ENCODE results near the gene LCE3A.
"Not testable (repeated sequence)": the region's sequence is repeated elsewhere in the genome, so short reads cannot be mapped to it uniquely, and the experiment has no call there.

LCE3A gene, protein sequence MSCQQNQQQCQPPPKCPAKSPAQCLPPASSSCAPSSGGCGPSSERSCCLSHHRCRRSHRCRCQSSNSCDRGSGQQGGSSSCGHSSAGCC

DNA sequence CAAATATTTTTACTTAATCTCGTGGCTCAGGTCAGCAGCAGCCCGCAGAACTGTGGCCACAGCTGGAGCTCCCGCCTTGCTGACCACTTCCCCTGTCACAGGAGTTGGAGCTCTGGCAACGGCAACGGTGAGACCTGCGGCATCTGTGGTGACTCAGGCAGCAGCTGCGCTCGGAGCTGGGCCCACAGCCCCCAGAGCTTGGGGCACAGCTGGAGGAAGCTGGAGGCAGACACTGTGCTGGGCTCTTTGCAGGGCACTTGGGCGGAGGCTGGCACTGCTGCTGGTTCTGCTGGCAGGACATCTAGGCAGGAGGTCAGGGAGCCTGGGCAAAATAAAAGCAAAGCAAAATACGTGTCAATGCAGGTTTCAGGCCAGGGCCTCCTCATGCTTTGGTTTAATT, at the start of gene LCE3A:
Gene LCE3A, minus strand, starts transcription at position 301 of the 400 bp plus-strand sequence. Its CDS starts 0 bp downstream, at position 301.
- no peak for DNase-seq

DNA sequence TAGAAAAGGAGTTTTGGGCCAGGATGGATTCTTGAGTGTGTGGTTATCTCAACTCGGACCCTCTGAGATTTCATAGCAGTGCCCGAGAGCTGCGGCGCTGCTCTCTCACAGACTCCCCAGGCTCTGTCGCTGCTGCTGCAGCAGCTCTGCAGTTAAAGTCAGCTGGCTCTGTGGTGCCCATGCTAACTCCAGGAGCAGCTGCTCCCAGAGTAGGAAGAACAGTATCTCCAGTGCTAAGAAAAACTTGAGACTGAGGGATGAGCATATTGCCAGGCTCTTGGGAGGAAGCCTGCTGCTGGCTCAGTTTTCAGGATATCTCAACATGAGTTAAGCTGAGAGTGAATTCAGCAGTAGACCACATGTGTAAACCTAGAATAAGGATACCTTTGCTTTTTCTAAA, 44.7 kb upstream of the LCE3A start:
- no peak for DNase-seq

DNA sequence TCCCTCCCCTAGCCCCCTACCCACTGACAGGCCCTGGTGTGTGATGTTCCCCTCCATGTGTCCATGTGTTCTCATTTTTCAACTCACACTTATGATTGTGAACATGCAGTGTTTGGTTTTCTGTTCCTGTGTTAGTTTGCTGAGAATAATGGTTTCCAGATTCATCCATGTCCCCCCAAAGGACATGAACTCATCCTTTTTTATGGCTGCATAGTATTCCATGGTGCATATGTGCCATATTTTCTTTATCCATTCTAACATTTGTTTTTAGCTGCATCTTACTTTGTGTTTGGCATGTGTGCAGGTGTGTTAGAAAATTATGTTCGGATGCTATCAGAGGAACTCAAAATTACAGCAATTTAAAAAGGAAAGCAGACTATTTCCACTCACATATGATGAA, 43.3 kb upstream of the LCE3A start:
- not testable (repeated sequence) for DNase-seq

DNA sequence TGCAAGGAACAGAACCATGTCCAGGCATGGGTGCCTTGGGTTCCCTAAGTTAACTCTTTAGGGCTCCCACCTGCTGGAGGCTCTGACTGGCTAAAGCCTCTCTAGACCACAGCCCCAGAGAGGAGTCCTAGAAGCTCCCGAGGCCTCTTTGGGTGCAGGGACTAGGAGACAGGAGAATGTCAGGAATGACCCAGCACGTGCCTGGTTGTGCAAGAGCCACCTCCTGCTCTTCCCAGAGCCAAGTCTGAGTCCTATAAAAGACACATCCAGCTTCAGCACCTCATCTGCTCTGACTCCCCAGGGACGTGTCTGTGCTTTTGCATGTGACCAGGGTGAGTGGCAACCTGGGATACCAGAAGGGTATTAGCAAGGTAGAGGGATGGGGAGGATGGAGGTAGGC, 40.2 kb upstream of the LCE3A start, which contains the start of gene LCE2D:
Gene LCE2D, plus strand, starts transcription at position 283 of the 400 bp plus-strand sequence. CDS start 726 bp downstream, outside the sequence.
- DNase-seq = no peak

DNA sequence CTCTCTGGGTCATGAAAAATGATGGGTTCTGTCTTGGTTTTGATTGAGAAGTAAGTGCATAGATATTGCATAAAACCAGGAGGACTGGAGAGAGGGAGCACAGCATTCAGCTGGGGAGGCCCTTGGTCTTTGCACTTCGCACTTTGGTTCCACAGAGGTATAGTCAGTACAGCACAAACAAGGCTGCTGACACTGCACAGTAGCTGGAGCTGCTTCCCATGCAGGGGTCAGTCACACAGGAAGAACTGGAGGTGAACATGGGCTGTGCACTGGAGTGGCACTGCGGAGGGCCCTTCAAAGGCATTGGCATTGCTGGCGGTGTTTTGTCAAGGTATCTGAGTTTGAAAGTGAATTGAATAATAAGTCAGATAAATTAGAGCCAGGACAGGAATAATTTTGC, 35.7 kb upstream of the LCE3A start:
- no peak for DNase-seq

DNA sequence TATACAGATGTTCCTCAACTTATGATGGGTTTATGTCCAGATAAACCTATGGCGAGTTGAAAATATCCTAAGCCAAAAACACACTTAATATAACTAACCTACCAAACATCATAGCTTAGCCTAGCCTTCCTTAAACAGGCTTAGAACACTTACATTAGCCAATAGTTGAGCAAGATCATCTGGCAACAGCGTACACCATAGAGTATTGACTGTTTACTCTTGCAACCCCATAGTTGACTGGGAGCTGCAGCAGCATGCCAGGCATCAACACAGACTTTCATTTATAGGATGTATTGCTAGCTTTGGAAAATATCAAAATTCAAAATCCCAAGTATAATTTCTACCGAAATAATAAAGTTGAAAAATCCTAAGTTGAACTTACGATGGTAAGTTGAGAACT, 34.8 kb upstream of the LCE3A start:
- DNase-seq = no peak

DNA sequence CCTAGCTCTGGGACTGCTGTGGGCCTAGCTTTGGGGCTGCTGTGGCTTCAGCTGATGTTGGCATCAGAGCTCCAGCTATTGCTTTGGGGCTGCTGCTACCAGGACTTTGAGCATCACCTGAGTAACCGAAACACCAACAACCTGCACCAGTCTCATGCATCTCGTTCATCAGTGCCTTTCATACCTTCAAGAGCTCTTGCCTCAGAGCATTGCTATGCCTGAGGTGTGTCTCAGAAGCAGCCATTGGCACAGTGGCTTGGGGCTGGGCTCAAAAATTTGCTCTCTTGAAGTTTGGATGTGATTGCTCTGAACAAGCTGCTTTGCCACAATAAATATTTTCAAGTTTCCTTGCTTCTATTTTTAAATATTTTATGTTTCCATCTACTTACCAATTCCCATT, 33.6 kb upstream of the LCE3A start:
- DNase-seq = no peak

DNA sequence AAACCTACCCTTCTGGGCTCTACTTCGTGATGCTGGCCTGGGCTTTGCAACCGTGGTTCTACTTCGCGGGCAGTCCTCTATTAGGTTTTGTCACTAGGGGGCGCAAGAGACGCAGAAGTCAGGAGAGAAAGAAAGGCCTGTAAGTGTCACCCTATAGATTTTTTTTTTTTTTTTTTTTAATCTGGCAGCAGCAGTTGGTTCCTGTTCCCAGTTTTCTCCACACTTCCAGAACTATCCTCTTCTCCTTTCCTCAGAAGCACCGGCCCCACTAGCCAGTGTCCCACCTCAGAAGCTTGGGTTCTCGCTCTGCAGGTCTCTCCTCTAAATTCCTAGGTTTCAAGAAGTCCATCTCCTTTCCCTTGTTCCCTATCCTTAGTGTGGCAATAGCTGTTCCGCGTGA, 31.2 kb upstream of the LCE3A start:
- DNase-seq = peak; percentile 48

DNA sequence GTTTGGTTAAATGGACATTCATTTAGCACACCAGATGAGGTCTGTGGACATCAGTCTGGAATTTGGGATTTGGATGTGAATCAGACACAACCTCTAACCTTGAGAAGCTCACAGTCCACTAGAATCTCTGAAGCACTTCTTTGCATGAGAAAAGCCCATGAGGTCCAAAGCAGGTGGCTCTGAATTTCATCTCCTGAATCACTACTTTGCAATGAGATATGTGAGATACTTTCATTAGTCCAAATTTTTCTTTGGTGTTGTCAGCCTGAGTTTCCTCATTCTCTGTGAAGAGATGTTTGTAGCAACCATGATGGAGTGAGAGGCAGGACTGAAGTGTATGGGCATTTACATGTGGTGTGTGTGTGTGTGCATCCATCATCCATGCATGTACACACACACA, 23.8 kb upstream of the LCE3A start:
- no peak for DNase-seq

DNA sequence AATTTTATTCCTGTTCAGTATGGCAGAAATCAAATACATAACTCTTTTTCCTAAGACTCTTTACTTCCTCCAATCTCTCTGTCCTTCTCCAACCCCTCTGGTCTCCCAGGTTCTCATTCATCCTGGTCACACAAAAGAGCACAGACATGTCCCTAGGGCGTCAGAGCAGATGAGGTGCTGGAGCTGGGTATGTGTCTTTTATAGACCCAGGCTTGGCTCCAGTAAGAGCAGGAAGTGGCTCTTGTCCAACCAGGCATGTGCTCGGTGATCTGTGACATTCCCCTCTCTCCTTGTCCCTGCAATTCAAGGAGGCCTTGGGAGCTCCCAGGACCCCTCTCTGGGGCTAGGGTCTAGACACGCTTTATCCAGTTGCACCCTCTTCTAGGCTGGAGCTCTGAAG, 22.2 kb upstream of the LCE3A start:
- DNase-seq = no peak

DNA sequence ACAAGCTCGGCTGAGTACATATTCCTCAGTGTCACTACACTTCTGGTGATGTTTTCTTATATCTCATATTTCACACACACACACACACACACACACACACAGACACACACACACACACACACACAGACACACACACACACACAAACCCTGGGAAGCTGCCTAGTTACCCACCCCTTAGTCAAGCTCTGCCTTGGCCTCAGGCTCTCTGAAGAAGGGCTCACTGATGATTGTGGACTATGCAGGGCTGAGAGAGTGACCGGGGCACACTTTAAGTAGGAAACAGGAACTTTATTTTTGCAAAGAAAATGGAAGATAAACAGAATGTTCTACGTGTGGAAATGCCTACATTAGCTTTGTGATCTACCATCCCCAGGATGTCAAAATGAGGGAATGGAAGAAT, 21.0 kb upstream of the LCE3A start:
- DNase-seq = no peak

DNA sequence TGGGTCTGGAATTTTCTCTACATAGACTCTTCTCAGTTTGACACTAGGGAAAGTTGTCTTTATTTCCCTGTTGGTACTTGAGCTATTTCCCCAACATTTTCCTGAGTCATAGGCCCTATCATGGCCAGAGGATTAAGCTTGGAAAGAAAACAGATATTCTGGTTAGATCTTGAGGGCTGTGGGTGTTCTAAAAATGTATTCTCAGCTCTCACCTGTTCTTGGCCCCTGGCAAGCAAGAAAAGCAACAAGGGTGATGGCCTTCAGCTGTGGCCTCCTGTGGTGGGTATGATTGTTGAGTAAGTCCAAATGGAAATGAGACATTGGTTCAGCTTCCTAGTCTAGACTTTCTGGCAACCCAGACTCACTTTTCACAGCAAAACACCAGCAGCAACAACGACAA, 17.4 kb upstream of the LCE3A start:
- DNase-seq = no peak

DNA sequence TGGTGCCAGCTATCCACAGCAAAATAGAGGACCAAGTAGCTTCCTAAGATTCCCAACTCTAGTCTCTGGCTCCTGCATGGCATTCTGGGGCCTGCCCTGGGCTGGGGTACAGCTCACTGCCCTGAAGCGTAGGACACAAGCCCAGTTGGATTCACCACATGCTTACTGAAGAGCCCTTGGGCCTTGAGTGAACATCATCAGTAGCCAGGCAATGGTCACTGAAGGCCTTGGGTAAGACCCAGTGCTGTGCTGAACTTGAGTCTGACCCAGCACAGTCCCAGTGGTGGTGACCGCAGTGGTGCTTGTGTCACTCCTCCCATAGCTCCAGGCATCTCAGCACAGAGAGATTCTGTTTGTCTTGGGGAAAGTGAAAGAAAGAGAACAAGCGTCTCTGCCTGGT, 7.7 kb upstream of the LCE3A start:
- no peak for DNase-seq

DNA sequence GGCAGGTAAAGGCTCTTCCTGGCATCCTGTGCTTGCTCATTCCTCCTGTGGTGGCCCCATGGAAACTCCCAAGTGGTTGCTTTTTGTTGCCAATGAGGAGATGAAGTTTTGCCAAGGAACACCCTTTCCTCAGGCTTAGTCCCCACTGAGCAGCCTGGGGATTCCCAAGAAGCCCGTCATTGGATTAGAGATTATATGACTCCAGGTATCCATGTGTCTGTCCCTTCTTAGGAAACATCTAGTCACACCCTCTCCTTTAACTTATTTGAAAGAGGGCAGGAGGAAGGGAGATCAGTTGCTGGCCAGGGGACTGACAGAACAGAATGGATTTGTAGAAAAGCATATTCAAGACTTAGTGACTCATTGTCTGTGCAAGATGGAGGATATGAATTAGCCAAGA, 3.8 kb upstream of the LCE3A start:
- DNase-seq = no peak

DNA sequence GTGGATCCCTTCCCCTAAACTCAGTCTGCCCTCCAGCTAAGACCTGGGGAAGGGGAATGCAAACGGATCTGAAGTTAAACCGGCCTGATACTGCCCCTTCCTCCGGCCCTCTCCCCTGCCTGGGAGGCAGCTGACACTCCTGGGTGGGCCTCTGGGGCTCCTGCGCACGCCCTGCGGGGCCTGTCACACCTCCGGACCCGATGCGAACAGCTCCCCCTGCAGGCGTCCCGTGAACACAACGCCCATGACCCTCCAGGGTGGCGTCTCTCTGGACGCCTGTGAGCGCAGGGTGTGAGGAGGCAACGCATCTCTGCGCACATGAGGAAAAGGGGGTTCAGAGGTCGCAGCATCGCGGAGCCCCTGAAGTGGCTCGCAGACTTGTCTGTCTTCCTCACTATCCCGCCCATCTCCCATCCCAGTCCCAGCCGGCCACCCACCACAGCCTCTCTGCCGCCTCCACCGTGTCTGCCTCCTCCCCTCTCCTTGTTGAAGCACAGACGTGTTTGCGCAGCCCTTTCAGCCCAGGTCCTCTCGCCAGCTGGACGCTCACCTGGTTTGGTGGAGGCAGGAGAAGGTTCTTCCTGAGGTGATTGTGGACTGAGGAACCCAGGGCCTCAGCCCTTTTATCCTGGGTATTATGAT, 421 bp upstream of the LCE3A start:
- no peak for DNase-seq

DNA sequence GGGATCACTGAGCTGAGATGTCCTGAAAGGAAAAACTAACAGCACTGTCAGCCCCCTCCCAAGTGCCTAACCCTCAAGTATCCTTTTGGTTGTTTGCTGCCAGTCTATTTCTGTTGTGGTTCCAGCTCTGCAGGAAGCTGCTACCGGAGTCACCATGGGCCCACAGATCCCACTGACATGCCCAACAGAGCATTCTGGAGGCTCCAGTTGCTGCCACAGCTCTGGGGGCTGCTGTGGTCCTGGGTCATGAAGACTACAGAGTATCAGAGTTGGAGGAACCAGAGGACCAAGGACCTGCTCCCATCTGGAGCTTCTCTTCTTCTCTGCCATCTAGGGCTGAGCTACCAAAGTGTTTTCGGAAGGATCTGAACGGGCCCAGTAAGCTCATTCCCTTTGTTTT, 910 bp downstream of the LCE3A start:
- DNase-seq = no peak

DNA sequence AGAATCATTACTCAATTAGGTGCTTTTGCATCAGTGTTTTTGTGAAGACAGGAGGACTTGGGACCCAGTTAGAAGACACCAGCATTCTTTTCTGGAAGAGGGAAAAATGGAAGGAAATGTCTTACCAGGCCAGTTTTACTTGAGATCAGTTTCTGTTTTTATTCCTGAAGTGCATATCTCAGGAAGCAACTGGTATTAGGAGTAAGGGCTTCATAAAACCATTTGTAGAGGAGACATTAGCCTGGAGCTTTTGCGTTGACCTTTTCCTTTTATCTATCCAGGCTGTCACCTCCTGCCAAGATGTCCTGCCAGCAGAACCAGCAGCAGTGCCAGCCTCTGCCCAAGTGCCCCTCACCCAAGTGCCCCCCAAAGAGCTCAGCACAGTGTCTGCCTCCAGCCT, 9.4 kb downstream of the LCE3A start, which contains the start of gene LCE3B:
Gene LCE3B, plus strand, starts transcription at position 301 of the 400 bp plus-strand sequence. Its CDS starts 0 bp downstream, at position 301.
- no peak for DNase-seq

DNA sequence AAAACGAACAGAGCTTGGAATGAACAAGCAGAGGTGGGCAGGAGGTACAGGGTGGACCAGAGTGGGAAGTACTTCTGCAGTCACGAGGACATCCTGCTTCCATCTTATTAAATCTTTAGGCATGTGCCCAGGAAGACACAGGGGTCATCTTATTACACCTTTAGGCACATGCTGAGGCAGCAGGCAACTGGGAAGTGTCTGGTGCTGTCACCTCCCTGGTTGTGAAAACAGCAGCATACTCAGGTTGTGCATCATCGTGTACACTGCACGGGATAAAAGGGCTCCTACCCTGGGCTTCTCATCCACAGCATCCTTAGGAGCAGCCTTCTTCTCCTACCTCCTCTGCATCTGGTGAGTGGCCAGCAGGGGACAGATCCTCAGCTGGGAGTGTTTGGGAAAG, 23.0 kb downstream of the LCE3A start, which contains the start of gene LCE3C:
Gene LCE3C, plus strand, starts transcription at position 301 of the 400 bp plus-strand sequence. CDS start 498 bp downstream, outside the sequence.
- DNase-seq = no peak

DNA sequence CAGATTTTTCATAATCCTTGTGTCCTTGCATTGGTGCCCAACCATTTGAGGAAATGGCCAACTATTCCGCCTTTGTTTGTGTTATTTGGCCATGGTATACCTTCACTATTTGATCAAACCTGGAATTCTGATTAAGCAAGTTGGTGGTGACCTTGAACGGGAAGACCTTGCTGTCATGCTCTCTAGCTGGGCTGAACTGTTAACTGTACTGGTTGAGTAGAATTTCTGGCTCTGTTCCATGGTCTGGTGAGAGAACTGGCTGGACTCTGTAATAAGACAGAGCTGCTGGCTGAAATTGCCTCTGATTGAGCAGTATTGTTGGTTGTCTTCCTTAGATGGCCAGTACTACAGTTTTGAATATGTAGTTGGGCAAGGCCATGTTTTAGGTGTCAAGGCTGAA, 25.9 kb downstream of the LCE3A start:
- DNase-seq = no peak

DNA sequence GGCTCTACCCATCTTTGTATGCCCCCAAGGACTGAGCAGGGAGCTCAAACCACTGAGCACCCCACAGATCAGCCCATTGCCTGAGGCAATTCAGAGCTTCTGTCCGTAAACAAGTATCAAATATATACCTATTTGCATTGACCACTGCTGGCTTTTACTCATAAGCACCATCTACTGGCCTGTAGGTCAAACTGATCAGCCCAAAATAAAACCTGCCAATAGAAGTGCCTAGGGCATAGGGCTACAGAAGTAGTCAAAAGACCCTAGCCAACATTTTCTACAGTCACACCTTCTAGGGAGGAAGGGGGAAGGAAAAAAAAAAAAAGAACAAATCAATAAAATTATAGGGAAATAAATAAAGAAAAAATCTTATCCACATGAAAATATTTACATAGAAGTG, 37.3 kb downstream of the LCE3A start:
- DNase-seq = no peak

DNA sequence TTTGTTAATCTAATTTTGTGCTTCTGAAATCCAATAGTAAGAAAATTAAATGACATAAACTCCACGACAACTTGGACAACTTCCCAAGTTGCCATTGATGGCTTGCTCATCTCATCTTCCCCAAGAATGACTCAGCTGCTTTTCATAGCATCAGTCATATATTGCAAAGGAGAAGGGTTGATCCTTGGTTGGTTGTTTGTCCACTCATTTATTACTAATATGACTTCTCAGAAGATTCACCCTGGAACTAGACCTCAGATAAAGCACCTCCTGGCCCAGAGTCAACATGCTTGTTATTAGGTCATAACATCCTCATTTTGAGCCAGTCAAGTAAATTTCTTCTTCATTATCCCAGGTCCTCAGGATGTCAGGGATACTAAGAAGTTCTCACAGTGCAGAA, 40.3 kb downstream of the LCE3A start:
- DNase-seq = peak; percentile 15

DNA sequence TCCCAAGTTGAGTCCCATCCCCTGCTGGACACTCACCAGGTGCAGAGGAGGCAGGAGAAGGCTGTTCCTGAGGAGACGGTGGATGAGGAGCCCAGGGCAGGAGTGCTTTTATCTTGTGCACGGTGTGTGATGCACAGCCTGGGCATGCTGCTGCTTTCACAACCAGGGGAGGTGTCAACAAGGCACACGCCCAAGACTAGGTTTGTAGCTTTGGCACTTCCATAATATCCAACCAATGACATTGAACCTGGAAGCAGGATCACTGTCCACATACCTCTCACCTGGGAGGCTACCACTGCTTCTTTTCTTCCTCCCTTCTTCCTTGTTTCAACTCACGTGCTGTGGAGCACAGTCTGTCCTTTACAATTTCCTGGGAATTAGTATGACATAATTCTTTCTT, 42.5 kb downstream of the LCE3A start, which contains the start of gene LCE3D:
Gene LCE3D, minus strand, starts transcription at position 84 of the 400 bp plus-strand sequence. CDS start 580 bp downstream, outside the sequence.
- no peak for DNase-seq

DNA sequence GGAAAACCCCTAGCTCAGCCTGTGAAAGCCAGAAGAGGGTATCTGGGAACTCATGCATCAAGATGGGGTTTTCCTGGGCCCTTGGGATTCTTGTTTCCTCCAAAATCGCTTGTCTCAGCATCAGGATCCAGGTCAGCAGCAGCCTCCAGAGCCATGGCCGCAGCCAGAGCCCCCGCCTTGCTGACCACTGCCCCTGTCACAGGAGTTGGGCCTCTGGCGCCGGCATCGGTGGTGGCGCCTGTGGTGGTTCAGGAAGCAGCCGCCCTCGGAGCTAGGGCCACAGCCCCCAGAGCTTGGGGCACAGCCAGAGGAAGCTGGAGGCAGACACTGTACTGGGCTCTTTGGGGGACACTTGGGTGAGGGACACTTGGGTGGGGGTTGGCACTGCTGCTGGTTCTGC, 43.4 kb downstream of the LCE3A start:
- not testable (repeated sequence) for DNase-seq

DNA sequence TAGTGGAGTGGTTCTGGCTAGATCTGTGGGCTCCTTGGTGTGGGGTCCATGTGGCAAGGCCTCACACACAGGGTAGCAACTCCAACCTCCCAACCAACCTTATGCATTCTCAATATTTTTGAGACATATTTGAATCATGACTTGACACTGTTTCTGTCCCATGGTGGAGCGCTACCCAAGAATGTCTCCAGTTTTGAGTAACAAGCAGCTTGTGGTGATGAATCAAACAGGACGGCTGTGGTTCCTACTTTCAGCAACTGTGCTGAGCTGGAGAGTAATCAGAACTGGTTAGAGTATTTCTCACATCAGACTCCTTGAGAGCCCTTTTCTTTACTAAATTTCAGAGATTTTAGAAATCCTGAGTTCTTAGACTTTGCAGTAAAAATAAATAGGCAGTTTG, 45.7 kb downstream of the LCE3A start:
- no peak for DNase-seq
